Ecto neural progenitor cell (in vitro differentiated cells): Measurements from ENCODE around the gene PFN2.
"Not testable (repeated sequence)": the region's sequence is repeated elsewhere in the genome, so short reads cannot be mapped to it uniquely, and the experiment has no call there.

Source experiments
- DNase-seq: peaks from one replicate; pipeline ENCODE4 v3.0.0-alpha.2; 2018; ENCODE audit warnings: low spot score

The PFN2 gene

GRCh38 chr3:149970716-149971402 lies at the start of gene PFN2:
TSS of gene PFN2 (minus strand) at chr3:149970895. CDS start at chr3:149970856, 39 bp downstream.
- peak; percentile 88 for DNase-seq

GRCh38 chr3:150015901-150016300 lies 45.2 kb upstream of the PFN2 start:
- no peak for DNase-seq

GRCh38 chr3:150014782-150015181 lies 44.1 kb upstream of the PFN2 start:
- DNase-seq, result no peak

GRCh38 chr3:150013801-150014200 lies 43.1 kb upstream of the PFN2 start:
- DNase-seq, result no peak

- DNase-seq, result no peak
Observed at GRCh38 chr3:150006794-150007193, 36.1 kb upstream of the PFN2 start.

GRCh38 chr3:150005243-150006112 lies 34.8 kb upstream of the PFN2 start:
- no peak for DNase-seq

- no peak for DNase-seq
Observed at GRCh38 chr3:150000641-150001040, 29.9 kb upstream of the PFN2 start.

GRCh38 chr3:149999421-149999820 lies 28.7 kb upstream of the PFN2 start:
- DNase-seq, result no peak

- no peak for DNase-seq
Observed at GRCh38 chr3:149998946-149999345, 28.3 kb upstream of the PFN2 start.

GRCh38 chr3:149992416-149993058 lies 21.8 kb upstream of the PFN2 start:
- DNase-seq, result no peak

- no peak for DNase-seq
Observed at GRCh38 chr3:149990423-149990948, 19.8 kb upstream of the PFN2 start.

GRCh38 chr3:149989307-149989706 lies 18.6 kb upstream of the PFN2 start:
- no peak for DNase-seq

GRCh38 chr3:149983628-149984027 lies 12.9 kb upstream of the PFN2 start:
- DNase-seq, result no peak

GRCh38 chr3:149983053-149983452 lies 12.4 kb upstream of the PFN2 start:
- not testable (repeated sequence) for DNase-seq

- DNase-seq, result not testable (repeated sequence)
Observed at GRCh38 chr3:149981979-149982378, 11.3 kb upstream of the PFN2 start.

GRCh38 chr3:149977386-149977785 lies 6.7 kb upstream of the PFN2 start:
- DNase-seq, result no peak

- no peak for DNase-seq
Observed at GRCh38 chr3:149975919-149976318, 5.2 kb upstream of the PFN2 start.

GRCh38 chr3:149971403-149972075 lies 844 bp upstream of the PFN2 start:
- peak; percentile 87 for DNase-seq

- peak; percentile 86 for DNase-seq
Observed at GRCh38 chr3:149969940-149970715, 567 bp downstream of the PFN2 start.

- DNase-seq, result peak; percentile 72
Observed at GRCh38 chr3:149969110-149969939, 1.4 kb downstream of the PFN2 start.
